HFFc6 (cell line): ENCODE data around the gene VILL. TPM values are rescaled to one million over a fixed set of nuclear protein-coding genes. Genes with fewer than 3 reads are reported as not detected.

Source experiments
- DNase-seq: peaks from one replicate; pipeline ENCODE4 v3.0.0-alpha.2; 2018
- H3K27ac Mint-ChIP-seq: 2 replicates; pipeline ENCODE4 v1.8.0; 2020; ENCODE audit warnings: mild to moderate bottlenecking, mixed read lengths
- H3K27me3 Mint-ChIP-seq: 2 replicates; pipeline ENCODE4 v1.8.0; 2021; ENCODE audit warnings: mild to moderate bottlenecking, moderate library complexity, mixed read lengths; ENCODE audit not compliant: insufficient read depth
- H3K36me3 Mint-ChIP-seq: 2 replicates; pipeline ENCODE4 v1.8.0; 2021; ENCODE audit warnings: low read depth, mixed read lengths
- H3K4me1 Mint-ChIP-seq: 2 replicates; pipeline ENCODE4 v1.8.0; 2020; ENCODE audit warnings: low read depth, mixed read lengths
- H3K4me3 Mint-ChIP-seq: 2 replicates; pipeline ENCODE4 v1.8.0; 2020; ENCODE audit warnings: mild to moderate bottlenecking, moderate library complexity, mixed read lengths
- H3K9me3 Mint-ChIP-seq: 2 replicates; pipeline ENCODE4 v1.8.0; 2020; ENCODE audit warnings: mild to moderate bottlenecking, mixed read lengths
- total RNA-seq, 6 experiments: library from RNA; stranded (reverse); fragmentation: NEBNext Ultra II Directional; extraction: Animal tissue kit (Norgen Biotek cat#: 25700); gene quantifications; 2 replicates in 1 of 6; 3 replicates in 5 of 6; pipeline ENCODE4 v1.2.3, GENCODE V29; 2021
- TF ChIP-seq, protein P1 (sequence below): fragments of 200-600 bp; sonication (generic); IDR thresholded peaks from 2 replicates; pipeline ENCODE4 v1.5.0; 2021; ENCODE audit warnings: antibody characterized with exemption, mild to moderate bottlenecking

Gene VILL
- total RNA-seq, 6 experiments from 2014 or later = 3.5 to 4.6 (median 3.7) TPM

- DNase-seq = no peak
- Mint-ChIP-seq H3K27me3 (no peaks in the 10 kb centered on the region; the same call in 1 of the 2 replicates), H3K9me3 (no peaks in the 10 kb centered on the region), H3K4me3 (no peak overlapping the region), H3K27ac (no peak overlapping the region), H3K36me3 (peaks cover 6% of the 10 kb centered on the region; the same call in 1 of the 2 replicates), H3K4me1 (peaks cover 14% of the 10 kb centered on the region; the same call in 1 of the 2 replicates)
- TF ChIP-seq, protein P1, sequence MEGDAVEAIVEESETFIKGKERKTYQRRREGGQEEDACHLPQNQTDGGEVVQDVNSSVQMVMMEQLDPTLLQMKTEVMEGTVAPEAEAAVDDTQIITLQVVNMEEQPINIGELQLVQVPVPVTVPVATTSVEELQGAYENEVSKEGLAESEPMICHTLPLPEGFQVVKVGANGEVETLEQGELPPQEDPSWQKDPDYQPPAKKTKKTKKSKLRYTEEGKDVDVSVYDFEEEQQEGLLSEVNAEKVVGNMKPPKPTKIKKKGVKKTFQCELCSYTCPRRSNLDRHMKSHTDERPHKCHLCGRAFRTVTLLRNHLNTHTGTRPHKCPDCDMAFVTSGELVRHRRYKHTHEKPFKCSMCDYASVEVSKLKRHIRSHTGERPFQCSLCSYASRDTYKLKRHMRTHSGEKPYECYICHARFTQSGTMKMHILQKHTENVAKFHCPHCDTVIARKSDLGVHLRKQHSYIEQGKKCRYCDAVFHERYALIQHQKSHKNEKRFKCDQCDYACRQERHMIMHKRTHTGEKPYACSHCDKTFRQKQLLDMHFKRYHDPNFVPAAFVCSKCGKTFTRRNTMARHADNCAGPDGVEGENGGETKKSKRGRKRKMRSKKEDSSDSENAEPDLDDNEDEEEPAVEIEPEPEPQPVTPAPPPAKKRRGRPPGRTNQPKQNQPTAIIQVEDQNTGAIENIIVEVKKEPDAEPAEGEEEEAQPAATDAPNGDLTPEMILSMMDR = no peak
Observed at GRCh38 chr3:38002940-38003339, 12.4 kb downstream of the VILL start.

DNA sequence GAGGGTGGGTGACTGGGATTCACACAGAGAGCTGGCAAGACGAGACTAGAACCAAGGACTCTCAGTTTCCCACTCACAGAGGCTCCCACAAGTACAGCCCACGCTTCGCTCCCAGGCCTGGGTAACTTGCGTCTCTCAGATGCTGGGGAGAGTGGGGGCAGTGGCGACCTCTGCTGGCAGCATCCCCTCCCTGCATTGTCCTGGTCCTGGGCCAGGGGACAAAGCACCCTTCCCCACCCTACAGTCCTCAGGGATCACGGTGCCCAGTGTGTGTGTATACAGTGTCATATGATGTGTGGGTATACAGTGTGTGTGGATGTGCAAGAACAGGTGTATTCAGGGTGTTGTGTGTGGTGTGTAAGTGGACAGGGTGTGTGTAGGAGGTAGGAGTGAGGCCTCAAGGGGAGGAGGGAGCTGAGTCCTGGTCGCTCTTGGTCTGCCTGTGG, 12.8 kb downstream of the VILL start:
- Mint-ChIP-seq H3K4me1 (peaks cover 12% of the 10 kb centered on the region; the same call in 1 of the 2 replicates), H3K4me3 (no peak overlapping the region), H3K27me3 (no peaks in the 10 kb centered on the region; the same call in 1 of the 2 replicates), H3K36me3 (peaks cover 6% of the 10 kb centered on the region; the same call in 1 of the 2 replicates), H3K27ac (no peak overlapping the region), H3K9me3 (no peaks in the 10 kb centered on the region)
- TF ChIP-seq, protein P1 = peak; percentile 81
- DNase-seq = no peak

DNA sequence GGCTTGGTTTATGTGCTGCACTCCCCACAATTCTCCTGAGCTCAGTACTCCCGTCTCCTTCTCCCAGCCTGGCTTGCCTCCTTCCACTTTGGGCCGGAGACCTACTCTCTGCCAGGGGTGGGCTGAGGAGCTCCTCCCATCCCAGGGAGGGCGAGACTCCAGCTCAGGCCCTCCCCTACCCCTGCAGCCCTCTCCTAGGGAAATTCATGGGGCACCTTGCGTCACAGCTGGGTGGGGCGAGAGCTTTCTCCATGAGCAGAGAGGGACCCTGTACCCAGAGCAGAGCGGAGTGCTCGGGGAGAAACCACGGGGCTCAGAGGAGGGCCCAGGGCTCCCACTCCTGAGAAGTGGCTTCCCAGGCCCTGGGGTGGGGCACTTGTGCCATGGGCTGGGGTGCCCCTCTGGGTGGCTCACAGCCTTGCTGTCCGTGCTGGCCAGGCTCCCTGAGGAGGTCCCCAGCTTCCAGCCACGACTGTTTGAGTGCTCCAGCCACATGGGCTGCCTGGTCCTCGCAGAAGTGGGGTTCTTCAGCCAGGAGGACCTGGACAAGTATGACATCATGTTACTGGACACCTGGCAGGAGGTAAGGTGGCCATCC, 13.3 kb downstream of the VILL start:
- Mint-ChIP-seq H3K4me3 (no peak overlapping the region), H3K27me3 (no peaks in the 10 kb centered on the region; the same call in 1 of the 2 replicates), H3K27ac (no peak overlapping the region; the same call in 1 of the 2 replicates), H3K4me1 (peaks cover 8% of the 10 kb centered on the region; the same call in 1 of the 2 replicates), H3K36me3 (peaks cover 6% of the 10 kb centered on the region; the same call in 1 of the 2 replicates), H3K9me3 (no peaks in the 10 kb centered on the region)
- DNase-seq = no peak
- TF ChIP-seq, protein P1 = no peak

- no peak overlapping the region; the same call in 1 of the 2 replicates for H3K27ac Mint-ChIP-seq
- H3K36me3 Mint-ChIP-seq = peaks cover 3% of the 10 kb centered on the region; the same call in 1 of the 2 replicates
- no peak overlapping the region for H3K4me3 Mint-ChIP-seq
- peak; percentile 73 for DNase-seq
- no peaks in the 10 kb centered on the region for H3K9me3 Mint-ChIP-seq
- H3K4me1 Mint-ChIP-seq = peaks cover 4% of the 10 kb centered on the region; the same call in 1 of the 2 replicates
- H3K27me3 Mint-ChIP-seq = no peaks in the 10 kb centered on the region; the same call in 1 of the 2 replicates
- TF ChIP-seq, protein P1 = peak; percentile 82
Observed at GRCh38 chr3:38004415-38005075, 14.0 kb downstream of the VILL start.

DNA sequence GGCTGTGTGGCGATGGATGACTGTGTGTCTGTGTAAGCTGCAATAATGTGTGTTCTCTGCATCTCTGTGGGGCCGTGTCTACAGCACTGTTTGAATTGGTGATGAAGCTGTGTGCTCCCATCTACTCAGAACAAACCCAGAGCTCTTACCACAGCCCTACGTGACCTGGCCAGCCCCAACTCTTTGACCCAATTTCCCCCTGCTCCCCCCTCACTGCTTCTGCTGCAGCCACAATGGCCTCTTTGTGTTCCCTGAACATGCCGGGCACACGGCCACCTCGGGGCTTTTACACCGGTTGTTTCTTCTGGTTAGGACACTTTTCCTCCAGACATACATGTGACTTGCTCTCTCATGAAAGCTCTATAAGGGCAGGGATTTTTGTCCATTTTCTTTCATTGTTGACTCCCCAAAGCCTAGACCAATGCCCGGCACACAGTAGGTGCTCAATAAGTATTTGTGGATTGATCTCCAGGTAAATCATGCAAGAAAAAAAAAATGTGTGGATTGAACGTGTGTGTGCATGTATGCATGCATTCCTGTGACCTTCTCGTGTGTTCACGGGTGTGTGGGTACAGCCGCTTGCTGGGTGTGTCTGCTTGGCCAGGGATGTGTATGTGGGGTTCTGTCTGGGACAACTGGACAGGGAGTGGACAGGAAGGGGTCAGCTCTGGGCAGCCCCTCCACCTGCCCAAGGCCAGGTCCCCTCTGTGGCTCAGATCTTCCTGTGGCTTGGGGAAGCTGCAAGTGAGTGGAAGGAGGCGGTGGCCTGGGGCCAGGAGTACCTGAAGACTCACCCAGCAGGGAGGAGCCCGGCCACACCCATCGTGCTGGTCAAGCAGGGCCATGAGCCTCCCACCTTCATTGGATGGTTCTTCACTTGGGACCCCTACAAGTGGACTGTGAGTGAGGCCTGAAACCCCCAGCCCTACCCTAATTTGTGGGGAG, 14.8 kb downstream of the VILL start:
- Mint-ChIP-seq H3K4me1 (peaks cover 4% of the 10 kb centered on the region; the same call in 1 of the 2 replicates), H3K27ac (no peak overlapping the region), H3K27me3 (no peaks in the 10 kb centered on the region), H3K4me3 (no peak overlapping the region), H3K36me3 (no peaks in the 10 kb centered on the region), H3K9me3 (no peaks in the 10 kb centered on the region)
- DNase-seq = no peak
- TF ChIP-seq, protein P1 = no peak
